GM23248 (cell line): ENCODE results near the gene PRKCB.

Source experiments
- EZH2 ChIP-seq: fragments of 200-600 bp; sonication (generic); IDR thresholded peaks from 2 replicates; pipeline ENCODE4 v1.6.1; 2018; ENCODE audit warnings: antibody characterized with exemption, mild to moderate bottlenecking; ENCODE audit not compliant: insufficient read depth, poor library complexity, severe bottlenecking
- EZH2phosphoT487 ChIP-seq: fragments of 200-600 bp; sonication (generic); IDR thresholded peaks from 2 replicates; pipeline ENCODE4 v1.6.1; 2018; ENCODE audit warnings: antibody characterized with exemption, moderate library complexity, mild to moderate bottlenecking, low read depth; ENCODE audit not compliant: insufficient read depth

- TF ChIP-seq EZH2 (no peak), EZH2phosphoT487 (no peak)
Observed at GRCh38 chr16:24007391-24007790, 171.6 kb downstream of the PRKCB start.
